Mesangial cell (primary cell): ENCODE results near the gene MPO. TPM values are rescaled to one million over a fixed set of nuclear protein-coding genes. Genes with fewer than 3 reads are reported as not detected.

Experiments used
- total RNA-seq: library from RNA; depleted of rRNA; stranded (reverse); fragments of >200 nt; gene quantifications from 2 replicates; pipeline ENCODE4 v1.2.3, GENCODE V29; 2015

Gene MPO
- total RNA-seq = 0.13 TPM in 1 of 2 replicates, not detected in the other

GRCh38 chr17:58280480-58281217 is at the start of gene MPO:
MPO (minus strand) TSS chr17:58280935; CDS start chr17:58280758, 177 bp downstream.

GRCh38 chr17:58328195-58329034 is 47.7 kb upstream of the MPO start, which contains the start of gene TSPOAP1:
TSPOAP1 (minus strand) TSS chr17:58328795; CDS start chr17:58327920, 875 bp downstream.

GRCh38 chr17:58238147-58238634 is 42.5 kb downstream of the MPO start, which contains the start of gene LPO:
LPO (plus strand) TSS chr17:58238584; CDS start chr17:58242980, 4,396 bp downstream.

Other genes starting within 250 kb of the MPO start
- gene DYNLL2, start 197.5 kb downstream of the MPO start, total RNA-seq = 10.1 and 11.4 TPM in 2 replicates
- not detected in 2 replicates for gene OR4D1, start 132.6 kb downstream of the MPO start, total RNA-seq
- not detected in 2 replicates for gene OR4D2, start 114.0 kb downstream of the MPO start, total RNA-seq
- not detected in 2 replicates for gene EPX, start 88.2 kb downstream of the MPO start, total RNA-seq
- gene MKS1, start 61.7 kb downstream of the MPO start, total RNA-seq = 10.8 and 14.6 TPM in 2 replicates
- gene LPO, start 42.4 kb downstream of the MPO start, total RNA-seq = not detected in 2 replicates
- 1.6 and 15.8 TPM in 2 replicates for gene TSPOAP1, start 47.9 kb upstream of the MPO start, total RNA-seq
- gene SUPT4H1, start 71.3 kb upstream of the MPO start, total RNA-seq = 43.2 and 47.7 TPM in 2 replicates
- 0.49 and 0.63 TPM in 2 replicates for gene RNF43, start 136.6 kb upstream of the MPO start, total RNA-seq
- 0.16 and 0.25 TPM in 2 replicates for gene HSF5, start 207.5 kb upstream of the MPO start, total RNA-seq
- gene MTMR4, start 233.7 kb upstream of the MPO start, total RNA-seq = 25.0 and 46.0 TPM in 2 replicates